Measurements from ENCODE around the gene ABCB11. TPM values are rescaled to one million over a fixed set of nuclear protein-coding genes. Genes with fewer than 3 reads are reported as not detected.

ABCB11 gene
- total and polyA plus RNA-seq, 2 donors (not counting 3 experiments of a cell fraction or from before 2014, with no cell fraction given): 0.22 to 0.44 TPM

GRCh38 chr2:168896783-168897182, 134.3 kb downstream of the ABCB11 start:
- Histone ChIP-seq H2AFZ (ENCODE audit: low read depth, low read length) (no peak overlapping the region), H3K36me3 (ENCODE audit: control insufficient read depth in 2 of 2, extremely low read depth in 1 of 2, insufficient read depth in 2 of 2, low read length in 2 of 2) (no peaks in the 10 kb centered on the region), H3K4me2 (ENCODE audit: insufficient read depth, low read length) (no peak overlapping the region), H3K9ac (replicated peaks; ENCODE audit: extremely low read depth, insufficient read depth, low read length) (no peak overlapping the region), H3K9me1 (replicated peaks; ENCODE audit: control insufficient read depth, extremely low read depth, insufficient read depth, low read length) (no peaks in the 10 kb centered on the region), H3K4me3 (replicated peaks in 1 of 3; ENCODE audit: insufficient read depth in 1 of 3, low read depth in 1 of 3, low read length in 3 of 3) (no peak overlapping the region), H3K27ac (ENCODE audit: insufficient read depth, low read depth, low read length) (no peak overlapping the region), H3K9me3 (replicated peaks; ENCODE audit: control insufficient read depth, insufficient read depth, low read length) (no peaks in the 10 kb centered on the region), H3K79me2 (ENCODE audit: control insufficient read depth, insufficient read depth, low read length) (no peaks in the 10 kb centered on the region), H3K4me1 (ENCODE audit: control insufficient read depth, extremely low read depth, insufficient read depth, low read length) (no peaks in the 10 kb centered on the region), H4K20me1 (replicated peaks; ENCODE audit: control insufficient read depth, extremely low read depth, insufficient read depth, low read length) (no peaks in the 10 kb centered on the region), H3K27me3 (ENCODE audit: control insufficient read depth in 2 of 2, insufficient read depth in 2 of 2, low read length in 2 of 2) (peaks cover 6 to 8% of the 10 kb centered on the region in 2 experiments)
- intact Hi-C loops (cut with micrococcal nuclease): no loop called here
- no TSS peak for BruUV-seq (replicated peaks)
- FAIRE-seq (no peak), DNase-seq (ENCODE audit: low read depth, low spot score) (no peak)
- CTCF ChIA-PET: no interaction called here
- dilution Hi-C loops (cut with MboI; ENCODE audit: extremely low pct_ligation_motif_present, low sequenced_read_pairs): no loop called here
- POLR2A ChIA-PET: no interaction called here
- TF ChIP-seq GATA2 (IDR thresholded peaks at IDR 0.05; ENCODE audit: insufficient read depth, insufficient read length, low read depth, low read length): no peak
- TF ChIP-seq EZH2 (IDR thresholded peaks at IDR 0.05; ENCODE audit: borderline replicate concordance, low read depth, low read length, severe bottlenecking): no peak
- no peak for TF ChIP-seq JUN (IDR thresholded peaks at IDR 0.05; ENCODE audit: borderline replicate concordance, insufficient read depth, insufficient read length, low read depth)
- TF ChIP-seq POLR2A (IDR thresholded peaks at IDR 0.05; ENCODE audit: low read depth, low read length): no peak
- TF ChIP-seq MYC (IDR thresholded peaks at IDR 0.05; ENCODE audit: low read depth, low read length): no peak
- no peak for TF ChIP-seq CTCF (IDR thresholded peaks at IDR 0.05; ENCODE audit: extremely low read depth in 1 of 2, insufficient read depth in 1 of 2, low read depth in 1 of 2, low read length in 2 of 2)
- TF ChIP-seq MAX (IDR thresholded peaks at IDR 0.05; ENCODE audit: insufficient read depth, insufficient read length): no peak
- no peak for TF ChIP-seq FOS (IDR thresholded peaks at IDR 0.05; ENCODE audit: borderline replicate concordance, insufficient read depth, low read length)
- no peak for TF ChIP-seq POLR2AphosphoS5 (IDR thresholded peaks at IDR 0.05; ENCODE audit: insufficient read depth, low read depth, low read length)

Data from endothelial cell of umbilical vein (primary cell).